ENCODE data around the gene PRKACA. TPM values are rescaled to one million over a fixed set of nuclear protein-coding genes. Genes with fewer than 3 reads are reported as not detected.

PRKACA gene
- total RNA-seq (2021; fragmentation: NEBNext Ultra II Directional; extraction: Animal tissue kit (Norgen Biotek cat#: 25700)): 100 to 1,000 TPM; 137 to 170 (median 149) TPM
- long read RNA-seq, partial matches to known transcripts: 0 of 10 reads
- long read RNA-seq, other reads (novel, unspliced or antisense): 9 of 10 reads

DNA sequence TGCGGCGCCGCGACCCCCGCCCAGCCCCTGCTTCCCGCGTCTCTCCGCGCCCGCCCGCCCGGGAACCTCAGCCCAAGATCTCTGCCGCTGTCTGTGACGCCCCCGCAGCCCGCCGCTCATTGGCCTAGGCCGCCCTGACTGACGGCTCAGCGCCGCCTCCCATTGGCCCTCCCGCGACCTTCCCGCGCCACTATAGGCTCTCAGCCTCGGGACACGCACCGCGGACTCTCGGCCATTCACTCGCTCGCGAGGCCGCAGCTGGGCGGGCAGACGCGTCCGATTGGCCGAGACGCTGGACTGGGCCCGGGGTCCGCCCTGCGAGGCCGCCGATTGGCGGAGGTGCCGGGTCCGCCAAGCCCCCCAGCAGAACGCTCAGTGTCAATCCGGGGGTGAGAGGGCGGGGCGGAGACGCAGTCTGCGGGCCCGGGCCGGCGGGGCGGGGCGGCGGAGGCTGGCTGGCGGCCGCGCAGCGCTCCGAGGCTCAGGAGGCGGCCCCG lies at the start of gene PRKACA:
Gene PRKACA, minus strand, starts transcription at position 95 of the 497 bp plus-strand sequence. CDS start 215 bp downstream, outside the sequence.
- peak; percentile 99 for DNase-seq
- Mint-ChIP-seq H3K9me3 (no peaks in the 10 kb centered on the region), H3K4me1 (ENCODE audit: low read depth) (peaks cover 46% of the 10 kb centered on the region), H3K27ac (peak within 1 kb of the TSS; percentile 99), H3K4me3 (peak within 1 kb of the TSS; percentile 90), H3K27me3 (ENCODE audit: insufficient read depth) (peaks cover 3% of the 10 kb centered on the region; the same call in 1 of the 2 replicates), H3K36me3 (ENCODE audit: low read depth) (no peaks in the 10 kb centered on the region)
- TF ChIP-seq, protein P1, sequence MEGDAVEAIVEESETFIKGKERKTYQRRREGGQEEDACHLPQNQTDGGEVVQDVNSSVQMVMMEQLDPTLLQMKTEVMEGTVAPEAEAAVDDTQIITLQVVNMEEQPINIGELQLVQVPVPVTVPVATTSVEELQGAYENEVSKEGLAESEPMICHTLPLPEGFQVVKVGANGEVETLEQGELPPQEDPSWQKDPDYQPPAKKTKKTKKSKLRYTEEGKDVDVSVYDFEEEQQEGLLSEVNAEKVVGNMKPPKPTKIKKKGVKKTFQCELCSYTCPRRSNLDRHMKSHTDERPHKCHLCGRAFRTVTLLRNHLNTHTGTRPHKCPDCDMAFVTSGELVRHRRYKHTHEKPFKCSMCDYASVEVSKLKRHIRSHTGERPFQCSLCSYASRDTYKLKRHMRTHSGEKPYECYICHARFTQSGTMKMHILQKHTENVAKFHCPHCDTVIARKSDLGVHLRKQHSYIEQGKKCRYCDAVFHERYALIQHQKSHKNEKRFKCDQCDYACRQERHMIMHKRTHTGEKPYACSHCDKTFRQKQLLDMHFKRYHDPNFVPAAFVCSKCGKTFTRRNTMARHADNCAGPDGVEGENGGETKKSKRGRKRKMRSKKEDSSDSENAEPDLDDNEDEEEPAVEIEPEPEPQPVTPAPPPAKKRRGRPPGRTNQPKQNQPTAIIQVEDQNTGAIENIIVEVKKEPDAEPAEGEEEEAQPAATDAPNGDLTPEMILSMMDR (IDR thresholded peaks at IDR 0.05): no peak

DNA sequence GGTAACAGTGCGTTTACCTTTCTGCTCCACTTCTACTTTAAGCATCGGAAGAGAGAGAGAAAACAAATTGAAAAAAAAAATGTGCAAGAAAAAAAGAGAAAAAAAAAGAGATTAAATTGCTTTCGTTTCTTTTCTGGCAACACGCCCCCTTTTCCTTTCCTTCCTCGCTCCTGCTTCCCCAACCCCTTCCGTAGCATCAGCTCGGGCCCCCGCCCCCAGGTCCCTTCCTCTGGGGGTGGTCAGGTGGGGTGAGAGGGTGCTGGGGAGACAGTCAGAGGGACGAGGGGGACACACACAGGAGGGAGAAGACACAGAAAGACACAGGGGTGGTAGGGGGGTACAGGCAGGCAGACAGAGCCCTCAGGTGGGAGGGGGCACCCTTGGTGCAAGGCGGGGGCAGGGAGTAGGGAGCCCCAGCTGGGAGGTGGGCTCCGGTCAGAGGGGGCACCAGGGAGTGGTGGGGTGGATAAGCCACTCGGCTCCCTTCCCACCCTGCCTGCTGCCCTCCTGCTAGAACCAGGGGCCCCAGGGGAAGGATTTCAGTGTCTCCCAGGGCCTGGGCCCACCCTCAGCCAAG lies 49.5 kb upstream of the PRKACA start:
- Mint-ChIP-seq H3K27ac (no peak overlapping the region), H3K27me3 (ENCODE audit: insufficient read depth) (peaks cover 12% of the 10 kb centered on the region; the same call in 1 of the 2 replicates), H3K9me3 (no peaks in the 10 kb centered on the region), H3K4me1 (ENCODE audit: low read depth) (peaks cover 9% of the 10 kb centered on the region), H3K36me3 (ENCODE audit: low read depth) (no peaks in the 10 kb centered on the region), H3K4me3 (no peak overlapping the region)
- DNase-seq: no peak
- TF ChIP-seq, protein P1 (IDR thresholded peaks at IDR 0.05): no peak

DNA sequence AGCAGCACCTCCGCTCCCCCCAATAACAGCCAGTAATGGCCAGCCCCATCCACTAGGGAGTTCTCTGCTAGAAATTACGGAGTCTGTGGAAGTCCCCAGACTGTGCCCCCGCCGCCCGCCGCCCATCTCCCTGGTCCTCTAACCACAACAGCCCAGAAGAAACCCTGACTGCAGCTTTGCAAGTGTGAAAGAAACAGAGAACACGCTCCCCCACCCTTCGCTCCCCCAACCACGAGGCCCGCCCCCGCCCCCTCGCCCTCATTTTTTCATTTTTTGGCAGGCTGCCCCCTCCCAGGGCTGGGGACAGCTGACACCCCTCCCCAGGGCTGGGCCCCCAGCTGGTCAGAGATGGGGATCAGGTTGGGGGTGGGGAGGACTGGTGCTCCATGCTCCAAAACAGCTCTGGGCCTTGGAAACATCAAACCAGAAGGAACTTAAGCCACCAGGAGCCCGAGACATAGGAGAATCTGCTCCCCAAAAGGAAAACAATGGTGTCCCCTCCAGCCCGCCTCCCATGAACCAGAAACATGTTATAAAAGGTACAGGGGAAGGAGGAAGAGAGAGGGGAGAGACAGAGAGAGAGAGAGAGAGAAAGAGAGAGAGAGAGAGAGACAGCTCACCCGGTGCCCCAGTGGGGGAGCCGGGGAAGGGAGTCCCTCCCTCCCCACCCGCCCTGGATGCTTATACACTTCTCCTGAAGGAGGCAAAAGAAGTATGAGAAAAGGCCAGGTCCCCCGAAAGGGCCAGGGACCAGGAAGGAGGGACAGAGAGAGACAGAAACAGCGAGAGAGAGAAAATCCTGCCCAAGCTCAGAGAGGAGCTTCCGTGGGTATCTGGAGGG lies 48.6 kb upstream of the PRKACA start:
- no peak for DNase-seq
- Mint-ChIP-seq H3K27me3 (ENCODE audit: insufficient read depth) (peaks cover 11% of the 10 kb centered on the region; the same call in 1 of the 2 replicates), H3K36me3 (ENCODE audit: low read depth) (no peaks in the 10 kb centered on the region), H3K4me1 (ENCODE audit: low read depth) (peaks cover 9% of the 10 kb centered on the region), H3K9me3 (no peaks in the 10 kb centered on the region), H3K27ac (no peak overlapping the region), H3K4me3 (no peak overlapping the region)
- TF ChIP-seq, protein P1 (IDR thresholded peaks at IDR 0.05): no peak

DNA sequence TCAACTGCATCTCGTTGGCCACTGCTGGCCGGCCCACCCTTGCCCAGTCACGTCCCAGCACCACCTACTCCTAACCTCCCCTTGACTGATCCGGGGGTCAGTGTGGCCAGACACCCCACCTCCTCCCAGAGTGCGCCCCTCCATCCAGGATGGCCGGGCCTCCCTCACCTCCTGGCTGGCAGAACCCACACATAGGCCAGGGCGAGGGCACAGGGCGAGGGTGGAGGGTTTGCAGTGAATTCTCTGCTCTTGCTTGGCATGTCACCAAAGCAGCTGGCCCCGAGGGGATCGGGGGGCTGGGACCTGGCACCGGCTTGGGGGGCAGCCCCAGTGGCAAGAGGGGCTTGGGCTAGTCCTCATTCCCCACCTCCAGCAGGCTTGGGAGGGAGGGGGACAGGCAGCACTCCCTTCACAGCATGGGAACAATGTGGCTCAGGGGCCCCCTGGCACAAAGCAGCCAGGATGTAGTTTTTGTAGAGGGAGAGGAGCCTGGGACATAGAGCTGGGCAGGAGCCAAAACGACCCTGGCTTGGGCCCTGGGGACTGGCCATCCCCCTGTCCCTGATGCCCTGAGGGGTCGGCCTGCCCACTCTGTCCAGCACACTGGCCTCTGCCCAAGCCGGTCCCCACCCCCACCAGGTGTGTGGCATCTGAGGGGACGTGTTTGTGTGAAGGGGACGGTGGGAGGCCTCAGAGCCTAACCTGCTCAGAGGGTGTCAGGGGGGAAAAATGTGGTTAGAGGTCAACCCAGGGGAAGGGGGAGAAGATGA lies 47.3 kb upstream of the PRKACA start:
- TF ChIP-seq, protein P1 (IDR thresholded peaks at IDR 0.05): no peak
- no peak for DNase-seq
- peaks cover 9% of the 10 kb centered on the region for H3K4me1 Mint-ChIP-seq (ENCODE audit: low read depth)
- H3K9me3 Mint-ChIP-seq: no peaks in the 10 kb centered on the region
- no peak overlapping the region for H3K4me3 Mint-ChIP-seq
- no peak overlapping the region for H3K27ac Mint-ChIP-seq
- peaks cover 8% of the 10 kb centered on the region; the same call in 1 of the 2 replicates for H3K27me3 Mint-ChIP-seq (ENCODE audit: insufficient read depth)
- H3K36me3 Mint-ChIP-seq (ENCODE audit: low read depth): no peaks in the 10 kb centered on the region

DNA sequence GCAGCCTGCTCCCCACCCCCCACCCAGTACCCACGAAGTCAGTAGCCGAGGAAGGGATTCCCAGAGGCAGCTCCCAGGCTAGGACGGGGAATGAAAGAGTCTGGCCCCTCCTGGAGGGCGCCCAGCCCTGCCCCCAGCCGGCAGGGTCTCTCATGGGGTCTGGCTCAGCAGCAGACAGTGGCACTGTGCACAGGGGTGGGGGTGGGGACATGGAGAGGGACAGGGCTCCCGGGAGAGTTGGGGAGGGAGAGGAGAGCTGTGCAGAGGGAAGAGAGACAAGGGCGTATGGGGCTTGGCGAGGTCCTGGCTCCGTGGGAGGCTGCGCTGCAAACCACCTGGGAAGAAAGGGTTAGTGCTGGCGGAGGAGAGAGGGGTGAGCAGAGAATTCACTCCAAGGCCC lies 46.5 kb upstream of the PRKACA start:
- H3K4me1 Mint-ChIP-seq (ENCODE audit: low read depth): peaks cover 9% of the 10 kb centered on the region
- peaks cover 8% of the 10 kb centered on the region; the same call in 1 of the 2 replicates for H3K27me3 Mint-ChIP-seq (ENCODE audit: insufficient read depth)
- H3K4me3 Mint-ChIP-seq: no peak overlapping the region
- H3K27ac Mint-ChIP-seq: no peak overlapping the region
- H3K9me3 Mint-ChIP-seq: no peaks in the 10 kb centered on the region
- H3K36me3 Mint-ChIP-seq (ENCODE audit: low read depth): no peaks in the 10 kb centered on the region
- TF ChIP-seq, protein P1 (IDR thresholded peaks at IDR 0.05): no peak
- no peak for DNase-seq
